ENCODE results near the gene SLC25A1. TPM values are rescaled to one million over a fixed set of nuclear protein-coding genes. Genes with fewer than 3 reads are reported as not detected.

The SLC25A1 gene
- total and polyA plus RNA-seq, 10 of the 15 experiments (the other 5 are each of a cell fraction or from before 2014, with no cell fraction given), result 2.3 to 79.0 (median 30.3) TPM

GRCh38 chr22:19139974-19140373, 38.6 kb downstream of the SLC25A1 start:
- H3K4me2 ChIP-seq (ENCODE audit: control insufficient read depth, insufficient read depth), result no peak overlapping the region
- H3K9me3 ChIP-seq (replicated peaks; ENCODE audit: control insufficient read depth, insufficient read depth, low read length), result no peaks in the 10 kb centered on the region
- BruUV-seq (replicated peaks), result no TSS peak
- WGBS (ENCODE audit: insufficient coverage, insufficient replicate concordance, low lambda C conversion rate, missing lambda C conversion rate), result 89% methylated on average over 5 of the region's 5 CpGs
- DNase-seq (ENCODE audit: low read depth, low spot score) (no peak), FAIRE-seq (no peak), ATAC-seq (no peak)
- no peaks in the 10 kb centered on the region for H4K20me1 ChIP-seq (ENCODE audit: control insufficient read depth, insufficient read depth)
- no peaks in the 10 kb centered on the region for H3K27me3 ChIP-seq (replicated peaks in 1 of 2; ENCODE audit: control insufficient read depth in 2 of 2, insufficient read depth in 2 of 2, low read length in 1 of 2)
- RAD21 ChIA-PET (ENCODE audit: unreplicated experiment), result no interaction called here
- H3K4me3 ChIP-seq, result no peak overlapping the region
- no peak overlapping the region for H3K27ac ChIP-seq (ENCODE audit: control insufficient read depth, insufficient read depth)
- H3K79me2 ChIP-seq (ENCODE audit: control insufficient read depth, insufficient read depth, low read length), result peaks cover 13% of the 10 kb centered on the region
- CTCF ChIA-PET, result no interaction called here
- H2AFZ ChIP-seq (ENCODE audit: control insufficient read depth, low read depth, low read length), result no peak overlapping the region
- H3K36me3 ChIP-seq (ENCODE audit: control insufficient read depth in 2 of 2, insufficient read depth in 2 of 2, low read length in 1 of 2), result peaks cover 14 to 17% of the 10 kb centered on the region in 2 experiments
- in situ Hi-C loops (cut with MboI), result no loop called here
- peaks cover 4% of the 10 kb centered on the region for H3K4me1 ChIP-seq (ENCODE audit: control insufficient read depth, insufficient read depth, low read length)
- intact Hi-C loops (cut with micrococcal nuclease; ENCODE audit: unreplicated experiment), result no loop called here
- SMC1A ChIA-PET (ENCODE audit: uncharacterized antibody, unreplicated experiment), result no interaction called here
- no peak overlapping the region for H3K9ac ChIP-seq (ENCODE audit: control insufficient read depth, insufficient read depth, low read length)
- TF ChIP-seq E2F8 (IDR thresholded peaks at IDR 0.05; ENCODE audit: low read depth, partially characterized antibody), result no peak
- TF ChIP-seq NR2F1 (conservative IDR thresholded peaks at IDR 0.05), result no peak
- no peak for TF ChIP-seq RAD51 (IDR thresholded peaks at IDR 0.05)
- TF ChIP-seq, protein P1, sequence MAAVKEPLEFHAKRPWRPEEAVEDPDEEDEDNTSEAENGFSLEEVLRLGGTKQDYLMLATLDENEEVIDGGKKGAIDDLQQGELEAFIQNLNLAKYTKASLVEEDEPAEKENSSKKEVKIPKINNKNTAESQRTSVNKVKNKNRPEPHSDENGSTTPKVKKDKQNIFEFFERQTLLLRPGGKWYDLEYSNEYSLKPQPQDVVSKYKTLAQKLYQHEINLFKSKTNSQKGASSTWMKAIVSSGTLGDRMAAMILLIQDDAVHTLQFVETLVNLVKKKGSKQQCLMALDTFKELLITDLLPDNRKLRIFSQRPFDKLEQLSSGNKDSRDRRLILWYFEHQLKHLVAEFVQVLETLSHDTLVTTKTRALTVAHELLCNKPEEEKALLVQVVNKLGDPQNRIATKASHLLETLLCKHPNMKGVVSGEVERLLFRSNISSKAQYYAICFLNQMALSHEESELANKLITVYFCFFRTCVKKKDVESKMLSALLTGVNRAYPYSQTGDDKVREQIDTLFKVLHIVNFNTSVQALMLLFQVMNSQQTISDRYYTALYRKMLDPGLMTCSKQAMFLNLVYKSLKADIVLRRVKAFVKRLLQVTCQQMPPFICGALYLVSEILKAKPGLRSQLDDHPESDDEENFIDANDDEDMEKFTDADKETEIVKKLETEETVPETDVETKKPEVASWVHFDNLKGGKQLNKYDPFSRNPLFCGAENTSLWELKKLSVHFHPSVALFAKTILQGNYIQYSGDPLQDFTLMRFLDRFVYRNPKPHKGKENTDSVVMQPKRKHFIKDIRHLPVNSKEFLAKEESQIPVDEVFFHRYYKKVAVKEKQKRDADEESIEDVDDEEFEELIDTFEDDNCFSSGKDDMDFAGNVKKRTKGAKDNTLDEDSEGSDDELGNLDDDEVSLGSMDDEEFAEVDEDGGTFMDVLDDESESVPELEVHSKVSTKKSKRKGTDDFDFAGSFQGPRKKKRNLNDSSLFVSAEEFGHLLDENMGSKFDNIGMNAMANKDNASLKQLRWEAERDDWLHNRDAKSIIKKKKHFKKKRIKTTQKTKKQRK (IDR thresholded peaks at IDR 0.05; ENCODE audit: low read depth, low read length), result no peak
- TF ChIP-seq TARDBP (IDR thresholded peaks at IDR 0.05; ENCODE audit: borderline replicate concordance), result no peak
- TF ChIP-seq, protein P2, sequence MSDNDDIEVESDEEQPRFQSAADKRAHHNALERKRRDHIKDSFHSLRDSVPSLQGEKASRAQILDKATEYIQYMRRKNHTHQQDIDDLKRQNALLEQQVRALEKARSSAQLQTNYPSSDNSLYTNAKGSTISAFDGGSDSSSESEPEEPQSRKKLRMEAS (IDR thresholded peaks at IDR 0.05; ENCODE audit: low read depth, low read length), result no peak
- POLR2A ChIA-PET, result no interaction called here

Measured in GM12878 (cell line).